Measurements from ENCODE around the gene XPO6.
"Not testable (repeated sequence)": the region's sequence is repeated elsewhere in the genome, so short reads cannot be mapped to it uniquely, and the experiment has no call there.

The XPO6 gene

DNA sequence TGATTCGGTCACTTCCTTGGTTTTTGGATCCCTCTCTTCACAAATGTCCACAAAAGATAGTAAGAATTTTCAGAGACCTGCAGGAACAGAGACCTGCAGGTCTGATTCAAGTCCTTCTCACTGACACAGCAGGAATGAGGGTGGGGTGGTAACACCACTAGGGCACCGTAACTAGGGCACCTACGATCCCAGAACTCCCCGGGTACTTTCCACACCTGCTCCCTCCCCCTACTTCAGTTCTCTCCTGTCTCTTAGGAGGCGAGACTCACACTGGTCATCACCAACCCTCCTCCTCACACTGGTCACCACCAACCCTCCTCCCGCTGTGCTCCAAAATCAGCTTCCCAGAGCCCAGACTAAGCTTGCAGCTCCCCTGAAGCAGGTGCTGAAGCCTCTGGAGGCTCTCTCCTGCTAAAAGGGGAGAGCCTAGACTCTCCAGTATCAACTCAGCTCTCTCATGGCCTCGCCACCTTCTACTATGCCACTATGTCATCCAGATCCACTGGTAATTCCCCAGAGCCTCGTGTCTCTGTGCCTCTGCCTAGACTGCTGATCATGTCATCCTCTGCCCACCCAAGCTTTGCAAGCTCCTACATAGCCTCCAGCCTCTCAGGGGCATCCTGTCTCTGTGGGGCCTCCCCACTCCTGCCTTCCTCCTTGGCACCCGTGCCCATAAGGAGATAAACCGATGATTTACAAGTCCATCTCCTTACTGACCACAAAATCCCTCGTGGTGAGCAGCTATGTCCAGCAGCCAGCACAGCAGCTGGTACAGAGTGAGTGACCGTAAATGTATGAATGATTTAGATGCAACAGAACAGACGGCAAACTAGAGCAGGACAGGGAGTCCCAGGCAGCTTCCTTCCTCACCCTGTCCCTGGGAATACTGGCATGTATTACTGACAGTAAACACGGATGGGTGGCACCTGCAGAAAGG is 84.8 kb downstream of the XPO6 start:
- TF ChIP-seq, protein P1, sequence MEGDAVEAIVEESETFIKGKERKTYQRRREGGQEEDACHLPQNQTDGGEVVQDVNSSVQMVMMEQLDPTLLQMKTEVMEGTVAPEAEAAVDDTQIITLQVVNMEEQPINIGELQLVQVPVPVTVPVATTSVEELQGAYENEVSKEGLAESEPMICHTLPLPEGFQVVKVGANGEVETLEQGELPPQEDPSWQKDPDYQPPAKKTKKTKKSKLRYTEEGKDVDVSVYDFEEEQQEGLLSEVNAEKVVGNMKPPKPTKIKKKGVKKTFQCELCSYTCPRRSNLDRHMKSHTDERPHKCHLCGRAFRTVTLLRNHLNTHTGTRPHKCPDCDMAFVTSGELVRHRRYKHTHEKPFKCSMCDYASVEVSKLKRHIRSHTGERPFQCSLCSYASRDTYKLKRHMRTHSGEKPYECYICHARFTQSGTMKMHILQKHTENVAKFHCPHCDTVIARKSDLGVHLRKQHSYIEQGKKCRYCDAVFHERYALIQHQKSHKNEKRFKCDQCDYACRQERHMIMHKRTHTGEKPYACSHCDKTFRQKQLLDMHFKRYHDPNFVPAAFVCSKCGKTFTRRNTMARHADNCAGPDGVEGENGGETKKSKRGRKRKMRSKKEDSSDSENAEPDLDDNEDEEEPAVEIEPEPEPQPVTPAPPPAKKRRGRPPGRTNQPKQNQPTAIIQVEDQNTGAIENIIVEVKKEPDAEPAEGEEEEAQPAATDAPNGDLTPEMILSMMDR (IDR thresholded peaks at IDR 0.05; ENCODE audit: borderline replicate concordance, control extremely low read depth, extremely low read depth, insufficient read depth, missing control alignments) = no peak
- no peak for DNase-seq (ENCODE audit: low spot score)
- in situ Hi-C loops (cut with MboI; ENCODE audit: low sequenced_read_pairs, unreplicated experiment) = no loop called here

DNA sequence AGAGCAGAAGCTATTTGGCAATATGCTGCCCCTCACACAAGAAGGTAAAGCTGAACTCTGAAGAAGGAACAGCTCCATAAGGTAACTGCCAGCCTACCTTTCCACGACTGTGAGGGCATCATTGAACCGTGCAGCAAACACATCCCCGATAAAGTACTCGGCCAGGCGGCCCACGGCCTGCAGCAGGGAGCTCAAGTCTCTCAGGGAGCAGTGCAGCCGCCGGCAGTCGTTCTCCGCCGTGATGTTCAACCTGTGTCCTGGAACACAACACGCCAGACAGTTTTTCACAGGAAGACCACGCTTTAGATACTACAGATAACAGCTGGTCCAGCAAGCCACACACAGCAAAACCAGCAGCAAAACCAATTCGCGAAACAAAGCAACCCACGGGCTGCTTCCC is 86.2 kb downstream of the XPO6 start:
- TF ChIP-seq, protein P1 (IDR thresholded peaks at IDR 0.05; ENCODE audit: borderline replicate concordance, control extremely low read depth, extremely low read depth, insufficient read depth, missing control alignments) = no peak
- in situ Hi-C loops (cut with MboI; ENCODE audit: low sequenced_read_pairs, unreplicated experiment) = no loop called here
- no peak for DNase-seq (ENCODE audit: low spot score)

DNA sequence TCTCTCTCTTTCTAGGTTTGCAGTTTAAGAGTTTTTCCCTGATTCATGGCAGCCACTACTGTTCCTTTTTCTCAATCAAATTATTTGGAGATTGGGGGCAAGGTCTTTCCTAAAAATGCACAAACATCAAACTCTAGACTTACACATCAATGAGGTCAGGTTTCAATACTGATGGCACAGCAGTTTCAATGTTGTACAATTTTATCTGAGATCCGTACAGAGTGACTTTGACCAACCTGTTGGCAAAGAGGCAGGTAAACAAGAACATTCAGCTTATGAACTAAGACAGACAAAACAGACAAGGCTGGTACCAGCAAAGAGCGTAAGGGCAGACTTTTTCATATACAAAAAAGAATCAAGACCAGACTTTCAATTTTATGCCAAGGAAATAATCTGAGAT is 90.2 kb downstream of the XPO6 start:
- TF ChIP-seq, protein P1 (IDR thresholded peaks at IDR 0.05; ENCODE audit: borderline replicate concordance, control extremely low read depth, extremely low read depth, insufficient read depth, missing control alignments) = no peak
- in situ Hi-C loops (cut with MboI; ENCODE audit: low sequenced_read_pairs, unreplicated experiment) = no loop called here
- DNase-seq (ENCODE audit: low spot score) = no peak

DNA sequence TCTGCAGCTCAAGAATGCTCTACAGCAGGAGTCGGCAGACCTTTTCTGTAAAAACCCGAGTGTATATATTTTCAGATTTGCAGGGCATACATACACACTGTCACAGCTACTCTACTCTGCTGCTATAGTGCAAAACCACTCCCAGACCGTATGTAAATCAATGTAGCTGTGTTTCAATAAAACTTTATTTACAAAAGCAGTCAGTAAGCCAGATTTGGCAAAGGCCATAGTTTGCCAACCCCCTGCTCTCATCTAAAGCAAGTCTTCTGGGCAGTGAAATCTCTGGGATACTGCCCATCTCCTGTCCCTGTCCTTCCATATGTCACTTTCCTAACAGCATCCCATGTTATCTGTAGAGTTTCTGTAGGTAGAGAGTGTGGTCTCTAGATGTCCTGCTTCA is 91.0 kb downstream of the XPO6 start:
- in situ Hi-C loops (cut with MboI; ENCODE audit: low sequenced_read_pairs, unreplicated experiment) = no loop called here
- DNase-seq (ENCODE audit: low spot score) = no peak
- TF ChIP-seq, protein P1 (IDR thresholded peaks at IDR 0.05; ENCODE audit: borderline replicate concordance, control extremely low read depth, extremely low read depth, insufficient read depth, missing control alignments) = no peak

DNA sequence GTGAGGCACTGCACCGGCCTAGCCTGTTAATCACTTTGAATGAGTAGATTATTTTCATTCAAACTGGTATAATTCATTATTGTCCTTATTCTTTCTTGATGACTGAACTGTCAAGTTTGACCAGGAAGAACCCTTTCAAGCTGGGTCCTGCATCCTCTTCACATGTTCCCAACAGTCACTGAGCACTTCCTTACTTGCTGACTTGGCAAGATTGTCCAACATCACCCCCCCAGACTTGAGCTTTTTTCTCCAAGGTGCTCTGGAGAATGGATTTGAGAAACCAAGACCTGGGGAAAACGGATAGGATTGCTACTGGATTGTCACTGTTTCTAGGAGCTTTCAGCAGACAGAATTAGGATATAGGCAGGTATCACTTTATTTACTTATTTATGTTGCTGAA is 93.1 kb downstream of the XPO6 start:
- DNase-seq (ENCODE audit: low spot score) = no peak
- in situ Hi-C loops (cut with MboI; ENCODE audit: low sequenced_read_pairs, unreplicated experiment) = no loop called here

DNA sequence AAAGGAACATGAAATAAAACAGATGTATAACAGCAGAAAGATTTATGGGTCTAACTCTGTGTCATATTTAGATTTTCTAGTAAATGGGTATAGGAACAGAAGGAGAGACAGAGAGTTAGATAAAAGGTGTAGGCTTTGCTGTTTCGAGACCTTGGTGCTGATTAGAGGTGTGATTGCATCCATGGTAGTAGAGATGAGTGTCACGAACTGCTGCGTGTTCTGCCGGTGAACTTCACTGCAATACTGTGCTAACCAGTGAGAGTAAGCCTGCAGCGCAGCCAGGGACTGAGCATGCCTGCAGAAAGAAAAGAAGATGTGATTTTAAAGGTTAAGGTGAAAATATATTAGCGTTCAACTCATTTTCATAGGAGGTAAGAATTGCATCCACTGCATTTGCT is 94.6 kb downstream of the XPO6 start:
- DNase-seq (ENCODE audit: low spot score) = no peak
- in situ Hi-C loops (cut with MboI; ENCODE audit: low sequenced_read_pairs, unreplicated experiment) = no loop called here
- TF ChIP-seq, protein P1 (IDR thresholded peaks at IDR 0.05; ENCODE audit: borderline replicate concordance, control extremely low read depth, extremely low read depth, insufficient read depth, missing control alignments) = no peak

More for the DNA sequence above, 93.1 kb downstream of the XPO6 start:
- TF ChIP-seq, protein P1 (IDR thresholded peaks at IDR 0.05; ENCODE audit: borderline replicate concordance, control extremely low read depth, extremely low read depth, insufficient read depth, missing control alignments) = no peak

DNA sequence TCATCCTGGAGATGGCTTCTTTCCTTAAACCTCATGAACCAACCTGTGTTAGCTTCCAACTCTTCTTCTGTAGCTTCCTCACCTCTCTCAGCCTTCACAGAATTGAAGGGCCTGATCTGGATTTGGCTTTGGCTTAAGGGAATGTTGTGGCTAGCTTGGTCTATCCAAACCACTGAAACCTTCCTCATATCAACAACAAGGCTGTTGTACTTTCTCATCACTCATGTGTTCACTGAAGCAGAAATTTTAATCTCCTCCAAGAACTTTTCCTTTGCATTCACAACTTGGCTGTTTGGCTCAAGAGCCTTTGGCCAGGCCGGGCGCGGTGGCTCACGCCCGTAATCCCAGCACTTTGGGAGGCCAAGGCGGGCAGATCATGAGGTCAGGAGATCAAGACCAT is 95.9 kb downstream of the XPO6 start:
- in situ Hi-C loops (cut with MboI; ENCODE audit: low sequenced_read_pairs, unreplicated experiment); DNase-seq (ENCODE audit: low spot score): not testable (repeated sequence)

Data from GM13976 (cell line).